PFSK-1 (cell line): ENCODE data around the gene SLC30A9.

Experiments used
- POLR2AphosphoS5 ChIP-seq: IDR thresholded peaks from 2 replicates; pipeline ENCODE4 v1.6.1; 2012; ENCODE audit warnings: low read depth, mild to moderate bottlenecking, control low read depth, low read length, moderate library complexity
- TF ChIP-seq, protein P1 (sequence below), 2 experiments: IDR thresholded peaks; 2 replicates each; pipeline versions ENCODE4 v1.6.1 to v1.8.0; 2011 to 2012; ENCODE audit warnings: low read depth in 2 of 2, low read length in 2 of 2, control low read depth in 1 of 2, inconsistent platforms in 1 of 2, mild to moderate bottlenecking in 1 of 2, moderate library complexity in 1 of 2; ENCODE audit not compliant: insufficient read depth in 1 of 2

GRCh38 chr4:42078184-42078801 is 88.0 kb downstream of the SLC30A9 start:
- TF ChIP-seq POLR2AphosphoS5: no peak
- TF ChIP-seq, protein P1, sequence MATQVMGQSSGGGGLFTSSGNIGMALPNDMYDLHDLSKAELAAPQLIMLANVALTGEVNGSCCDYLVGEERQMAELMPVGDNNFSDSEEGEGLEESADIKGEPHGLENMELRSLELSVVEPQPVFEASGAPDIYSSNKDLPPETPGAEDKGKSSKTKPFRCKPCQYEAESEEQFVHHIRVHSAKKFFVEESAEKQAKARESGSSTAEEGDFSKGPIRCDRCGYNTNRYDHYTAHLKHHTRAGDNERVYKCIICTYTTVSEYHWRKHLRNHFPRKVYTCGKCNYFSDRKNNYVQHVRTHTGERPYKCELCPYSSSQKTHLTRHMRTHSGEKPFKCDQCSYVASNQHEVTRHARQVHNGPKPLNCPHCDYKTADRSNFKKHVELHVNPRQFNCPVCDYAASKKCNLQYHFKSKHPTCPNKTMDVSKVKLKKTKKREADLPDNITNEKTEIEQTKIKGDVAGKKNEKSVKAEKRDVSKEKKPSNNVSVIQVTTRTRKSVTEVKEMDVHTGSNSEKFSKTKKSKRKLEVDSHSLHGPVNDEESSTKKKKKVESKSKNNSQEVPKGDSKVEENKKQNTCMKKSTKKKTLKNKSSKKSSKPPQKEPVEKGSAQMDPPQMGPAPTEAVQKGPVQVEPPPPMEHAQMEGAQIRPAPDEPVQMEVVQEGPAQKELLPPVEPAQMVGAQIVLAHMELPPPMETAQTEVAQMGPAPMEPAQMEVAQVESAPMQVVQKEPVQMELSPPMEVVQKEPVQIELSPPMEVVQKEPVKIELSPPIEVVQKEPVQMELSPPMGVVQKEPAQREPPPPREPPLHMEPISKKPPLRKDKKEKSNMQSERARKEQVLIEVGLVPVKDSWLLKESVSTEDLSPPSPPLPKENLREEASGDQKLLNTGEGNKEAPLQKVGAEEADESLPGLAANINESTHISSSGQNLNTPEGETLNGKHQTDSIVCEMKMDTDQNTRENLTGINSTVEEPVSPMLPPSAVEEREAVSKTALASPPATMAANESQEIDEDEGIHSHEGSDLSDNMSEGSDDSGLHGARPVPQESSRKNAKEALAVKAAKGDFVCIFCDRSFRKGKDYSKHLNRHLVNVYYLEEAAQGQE (IDR thresholded peaks at IDR 0.05; ENCODE audit: insufficient read depth in 1 of 2, low read depth in 2 of 2, low read length in 2 of 2): no peak
